OCI-LY7 (cell line): ENCODE data around the gene DUSP6. TPM values are rescaled to one million over a fixed set of nuclear protein-coding genes. Genes with fewer than 3 reads are reported as not detected.

Experiments
- BruUV-seq: library from RNA; stranded (reverse); fragments of 400-500 nt; replicated peaks from 2 replicates; lab custom pipeline; 2021; lab: Mats Ljungman, UMichigan
- CTCF ChIA-PET: fragments of 300-600 bp; sonication (Branson Sonifier 250); formaldehyde crosslinking; loops from one replicate; lab custom pipeline; 2022; ENCODE audit warnings: antibody characterized with exemption; ENCODE audit not compliant: unreplicated experiment; lab: Charles Lee
- POLR2A ChIA-PET: fragments of 300-600 bp; sonication (Branson Sonifier 250); formaldehyde crosslinking; loops from one replicate; lab custom pipeline; 2022; ENCODE audit warnings: antibody characterized with exemption; lab: Charles Lee
- DNase-seq: peaks from one replicate; pipeline ENCODE4 v3.0.0-alpha.2; 2015; ENCODE audit warnings: low spot score
- H2AFZ ChIP-seq: fragments of 200-600 bp; sonication (generic), shearing (Covaris generic); 2 replicates; pipeline ENCODE4 v1.6.1; 2014; ENCODE audit warnings: mild to moderate bottlenecking, antibody characterized with exemption, low read length, moderate library complexity
- H3K27ac ChIP-seq: fragments of 200-600 bp; sonication (generic); 2 replicates; pipeline ENCODE4 v1.5.1; 2014; ENCODE audit warnings: mixed run types, low read depth, mild to moderate bottlenecking, moderate library complexity, low read length, inconsistent platforms; ENCODE audit not compliant: poor library complexity, severe bottlenecking
- H3K36me3 ChIP-seq: fragments of 200-600 bp; sonication (generic); 2 replicates; pipeline ENCODE4 v1.6.1; 2014; ENCODE audit warnings: mild to moderate bottlenecking, antibody characterized with exemption, low read length, moderate library complexity, mixed read lengths; ENCODE audit not compliant: insufficient read depth
- H3K4me1 ChIP-seq: fragments of 200-600 bp; sonication (generic); 2 replicates; pipeline ENCODE4 v1.5.1; 2014; ENCODE audit warnings: mild to moderate bottlenecking, low read length; ENCODE audit not compliant: insufficient read depth, poor library complexity, severe bottlenecking
- H3K4me2 ChIP-seq: fragments of 200-600 bp; sonication (generic); 2 replicates; pipeline ENCODE4 v1.6.1; 2014; ENCODE audit warnings: mild to moderate bottlenecking, low read length
- H3K4me3 ChIP-seq: fragments of 200-600 bp; sonication (generic); 2 replicates; pipeline ENCODE4 v1.5.1; 2014; ENCODE audit warnings: mild to moderate bottlenecking, low read depth, low read length; ENCODE audit not compliant: poor library complexity, severe bottlenecking
- H3K79me2 ChIP-seq: fragments of 200-600 bp; sonication (generic); 2 replicates; pipeline ENCODE4 v1.6.1; 2016; ENCODE audit warnings: low read depth, mild to moderate bottlenecking, low read length, moderate library complexity, mixed read lengths; ENCODE audit not compliant: insufficient read depth
- H3K9me2 ChIP-seq: fragments of 200-600 bp; sonication (generic); 2 replicates; pipeline ENCODE4 v1.6.1; 2016; ENCODE audit warnings: mild to moderate bottlenecking, low read length, mixed read lengths; ENCODE audit not compliant: insufficient read depth
- H3K9me3 ChIP-seq: fragments of 200-600 bp; sonication (generic); 2 replicates; pipeline ENCODE4 v1.6.1; 2014; ENCODE audit warnings: mild to moderate bottlenecking, mixed run types, low read length, mixed read lengths
- H4K20me1 ChIP-seq: fragments of 200-600 bp; sonication (generic); 2 replicates; pipeline ENCODE4 v1.6.1; 2014; ENCODE audit warnings: mild to moderate bottlenecking, antibody characterized with exemption, low read length, moderate library complexity, mixed read lengths; ENCODE audit not compliant: insufficient read depth
- EZH2phosphoT487 ChIP-seq: fragments of 200-600 bp; sonication (generic); IDR thresholded peaks from 2 replicates; pipeline ENCODE4 v1.6.1; 2018; ENCODE audit warnings: low read depth, borderline replicate concordance, mild to moderate bottlenecking, mixed run types, antibody characterized with exemption, low read length, moderate library complexity, mixed read lengths
- intact Hi-C: fragments of 100-400 bp; cut with micrococcal nuclease; formaldehyde crosslinking; loops from one replicate; pipeline ENCODE4 v1.10.0; 2022; ENCODE audit not compliant: unreplicated experiment
- total RNA-seq, 2 experiments: library from RNA; depleted of rRNA in 1 of 2; stranded (reverse); fragments of >200 nt in 1 of 2; shearing (Covaris generic) in 1 of 2; gene quantifications; 2 replicates each; pipeline ENCODE4 v1.2.3, GENCODE V29; 2014 to 2022
- TF ChIP-seq, protein P1 (sequence below): fragments of 200-600 bp; sonication (generic); conservative IDR thresholded peaks from 2 replicates; pipeline ENCODE4 v1.5.1; 2014; ENCODE audit warnings: mild to moderate bottlenecking, antibody characterized with exemption, low read length, moderate library complexity, mixed read lengths

The DUSP6 gene
- total RNA-seq, 2 experiments from 2014 or later: 0.47 to 2.2 TPM

DNA sequence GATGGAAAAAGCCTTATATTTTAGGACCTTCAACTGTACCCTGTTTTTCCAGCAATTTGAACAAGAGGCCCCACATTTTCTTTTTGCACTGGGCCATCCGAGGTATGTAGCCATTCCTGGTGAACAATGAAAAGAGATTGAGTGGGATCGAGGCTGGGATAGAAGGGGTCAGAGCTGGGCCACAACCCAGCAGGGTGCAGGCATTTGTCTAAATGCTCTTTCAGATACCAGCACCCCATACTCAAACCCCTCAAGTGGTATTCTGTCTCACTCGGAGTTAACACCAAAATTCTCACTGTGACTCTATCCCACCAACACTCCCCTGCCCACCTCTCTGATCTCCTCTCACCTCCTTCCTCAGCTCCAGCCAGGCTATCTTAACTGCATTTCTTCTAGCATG lies 26.8 kb downstream of the DUSP6 start:
- TF ChIP-seq, protein P1, sequence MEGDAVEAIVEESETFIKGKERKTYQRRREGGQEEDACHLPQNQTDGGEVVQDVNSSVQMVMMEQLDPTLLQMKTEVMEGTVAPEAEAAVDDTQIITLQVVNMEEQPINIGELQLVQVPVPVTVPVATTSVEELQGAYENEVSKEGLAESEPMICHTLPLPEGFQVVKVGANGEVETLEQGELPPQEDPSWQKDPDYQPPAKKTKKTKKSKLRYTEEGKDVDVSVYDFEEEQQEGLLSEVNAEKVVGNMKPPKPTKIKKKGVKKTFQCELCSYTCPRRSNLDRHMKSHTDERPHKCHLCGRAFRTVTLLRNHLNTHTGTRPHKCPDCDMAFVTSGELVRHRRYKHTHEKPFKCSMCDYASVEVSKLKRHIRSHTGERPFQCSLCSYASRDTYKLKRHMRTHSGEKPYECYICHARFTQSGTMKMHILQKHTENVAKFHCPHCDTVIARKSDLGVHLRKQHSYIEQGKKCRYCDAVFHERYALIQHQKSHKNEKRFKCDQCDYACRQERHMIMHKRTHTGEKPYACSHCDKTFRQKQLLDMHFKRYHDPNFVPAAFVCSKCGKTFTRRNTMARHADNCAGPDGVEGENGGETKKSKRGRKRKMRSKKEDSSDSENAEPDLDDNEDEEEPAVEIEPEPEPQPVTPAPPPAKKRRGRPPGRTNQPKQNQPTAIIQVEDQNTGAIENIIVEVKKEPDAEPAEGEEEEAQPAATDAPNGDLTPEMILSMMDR: no peak
- no peak for TF ChIP-seq EZH2phosphoT487
- Histone ChIP-seq H3K4me1 (peaks cover 5% of the 10 kb centered on the region), H3K4me2 (no peak overlapping the region), H3K4me3 (no peak overlapping the region), H3K9me3 (no peaks in the 10 kb centered on the region), H3K36me3 (no peaks in the 10 kb centered on the region), H4K20me1 (no peaks in the 10 kb centered on the region), H2AFZ (no peak overlapping the region), H3K79me2 (no peaks in the 10 kb centered on the region), H3K9me2 (no peaks in the 10 kb centered on the region), H3K27ac (no peak overlapping the region)
- DNase-seq: no peak
- ChIA-PET CTCF (interaction anchor here (1.1 kb wide), 1 partner anchor 21 kb away, joined by 3 read pairs; no protein-coding TSS in a partner anchor), POLR2A (interaction anchor here (1.0 to 1.2 kb wide), 2 partner anchors 10 to 21 kb away, joined by 4 to 7 read pairs; no protein-coding TSS in a partner anchor)
- intact Hi-C loops: no loop called here
- BruUV-seq: no TSS peak

DNA sequence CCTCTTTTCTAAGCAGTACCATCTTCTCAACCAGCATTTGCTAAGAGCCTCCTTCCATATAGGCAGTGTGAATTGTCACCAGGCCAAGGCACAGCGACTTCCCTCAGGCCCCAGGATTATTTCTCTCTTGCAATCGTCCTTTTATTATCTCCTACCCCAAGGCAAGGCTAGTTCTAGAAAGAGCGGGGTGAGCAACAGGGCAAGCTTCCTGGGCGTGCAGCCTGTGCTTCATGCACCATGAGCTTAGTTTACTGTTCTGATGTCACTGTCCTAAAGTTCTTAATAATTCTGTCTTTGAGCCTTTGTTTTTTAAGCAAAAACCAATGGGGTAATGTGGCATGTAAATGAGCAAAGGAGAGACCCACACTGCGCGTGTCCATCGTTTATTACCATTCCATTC lies 27.9 kb downstream of the DUSP6 start:
- no peaks in the 10 kb centered on the region for H3K9me3 ChIP-seq
- H3K4me2 ChIP-seq: no peak overlapping the region
- POLR2A ChIA-PET: interaction anchor here (1.3 kb wide), 1 partner anchor 91 kb away, joined by 3 read pairs; no protein-coding TSS in a partner anchor

More for the DNA sequence above, 27.9 kb downstream of the DUSP6 start:
- no peak overlapping the region for H3K27ac ChIP-seq
- H3K4me1 ChIP-seq: peaks cover 13% of the 10 kb centered on the region
- no peaks in the 10 kb centered on the region for H4K20me1 ChIP-seq
- no peak overlapping the region for H3K4me3 ChIP-seq
- TF ChIP-seq EZH2phosphoT487: no peak
- TF ChIP-seq, protein P1: no peak
- no peak overlapping the region for H2AFZ ChIP-seq
- DNase-seq: no peak
- intact Hi-C loops: no loop called here
- no peaks in the 10 kb centered on the region for H3K9me2 ChIP-seq
- H3K36me3 ChIP-seq: no peaks in the 10 kb centered on the region
- no peaks in the 10 kb centered on the region for H3K79me2 ChIP-seq
- CTCF ChIA-PET: no interaction called here
- BruUV-seq: no TSS peak
